HPDE6-E6E7 (cell line): ENCODE measurements around the gene MRPL32.
A peak's percentile ranks its signal among the peaks of the same experiment; 100 is the strongest.

ENCODE experiments used
- DNase-seq: peaks from one replicate; pipeline ENCODE4 v3.0.0; 2011; ENCODE audit warnings: missing footprints; ENCODE audit errors: extremely low spot score

The MRPL32 gene

DNA sequence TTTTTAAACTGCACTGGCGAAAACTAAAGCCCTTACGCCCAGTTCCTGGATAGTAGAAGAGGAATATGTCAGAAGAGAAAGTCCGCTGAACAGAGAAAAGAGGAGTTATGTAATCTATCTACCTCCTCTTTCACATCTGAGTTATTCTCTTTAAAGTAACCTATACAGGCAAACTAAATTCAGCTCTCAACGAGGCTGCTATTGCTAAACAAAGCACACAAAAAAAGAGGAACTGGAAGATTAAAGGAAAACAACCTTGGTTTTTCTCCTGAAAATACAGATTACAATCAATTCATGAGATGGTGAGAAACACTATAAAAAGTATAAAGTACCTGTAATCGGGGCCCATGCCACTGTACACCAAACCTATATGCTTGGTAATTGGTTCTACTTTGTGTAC lies 6.0 kb upstream of the MRPL32 start:
- DNase-seq: no peak

- DNase-seq: no peak
Observed at GRCh38 chr7:42928754-42929153, 3.4 kb upstream of the MRPL32 start.

- DNase-seq: no peak
Observed at GRCh38 chr7:42929449-42929848, 2.7 kb upstream of the MRPL32 start.

- no peak for DNase-seq
Observed at GRCh38 chr7:42930889-42931288, 1.3 kb upstream of the MRPL32 start.

GRCh38 chr7:42931447-42931833 lies 736 bp upstream of the MRPL32 start:
- DNase-seq: no peak

DNA sequence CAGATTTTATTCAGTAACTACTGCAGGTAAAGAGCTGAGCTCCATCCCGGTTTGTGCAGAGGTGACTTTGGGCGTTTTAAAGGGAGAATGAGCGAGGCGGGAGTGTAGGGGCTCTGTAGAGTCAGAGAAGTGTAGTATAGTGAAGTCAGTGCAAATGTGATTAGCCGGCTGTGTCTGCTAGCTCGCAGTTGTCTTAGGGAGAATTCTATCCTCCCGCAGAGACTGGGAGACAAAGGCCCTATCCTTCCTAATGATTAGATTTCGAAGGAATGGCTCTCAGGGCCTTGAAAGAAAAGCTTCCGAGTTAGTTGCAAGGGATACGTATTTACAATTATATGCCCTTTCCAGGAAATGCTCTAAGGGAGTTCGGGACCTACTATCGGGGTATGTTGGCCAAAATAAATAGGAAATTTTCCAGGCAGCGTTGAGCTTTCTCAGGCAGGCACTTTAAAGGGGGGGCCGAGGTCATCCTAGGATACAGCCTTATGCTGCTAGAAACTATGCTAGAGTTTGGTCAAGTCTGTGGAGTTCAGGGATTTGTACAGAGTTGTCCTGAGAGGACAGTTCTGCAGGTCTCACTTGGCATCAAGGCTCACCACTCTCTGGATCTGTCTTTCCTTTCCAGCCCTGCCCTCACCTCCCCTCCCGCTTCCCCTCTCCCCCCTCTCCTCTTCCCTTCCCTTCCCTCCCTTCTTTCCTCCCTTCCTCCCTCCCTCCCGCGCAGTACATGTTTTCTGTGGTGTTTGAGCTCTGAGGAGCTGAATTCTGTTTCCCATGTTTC lies 825 bp downstream of the MRPL32 start:
- DNase-seq: no peak

GRCh38 chr7:42934291-42934690 lies 2.1 kb downstream of the MRPL32 start:
- no peak for DNase-seq

GRCh38 chr7:42935861-42936260 lies 3.7 kb downstream of the MRPL32 start:
- no peak for DNase-seq

DNA sequence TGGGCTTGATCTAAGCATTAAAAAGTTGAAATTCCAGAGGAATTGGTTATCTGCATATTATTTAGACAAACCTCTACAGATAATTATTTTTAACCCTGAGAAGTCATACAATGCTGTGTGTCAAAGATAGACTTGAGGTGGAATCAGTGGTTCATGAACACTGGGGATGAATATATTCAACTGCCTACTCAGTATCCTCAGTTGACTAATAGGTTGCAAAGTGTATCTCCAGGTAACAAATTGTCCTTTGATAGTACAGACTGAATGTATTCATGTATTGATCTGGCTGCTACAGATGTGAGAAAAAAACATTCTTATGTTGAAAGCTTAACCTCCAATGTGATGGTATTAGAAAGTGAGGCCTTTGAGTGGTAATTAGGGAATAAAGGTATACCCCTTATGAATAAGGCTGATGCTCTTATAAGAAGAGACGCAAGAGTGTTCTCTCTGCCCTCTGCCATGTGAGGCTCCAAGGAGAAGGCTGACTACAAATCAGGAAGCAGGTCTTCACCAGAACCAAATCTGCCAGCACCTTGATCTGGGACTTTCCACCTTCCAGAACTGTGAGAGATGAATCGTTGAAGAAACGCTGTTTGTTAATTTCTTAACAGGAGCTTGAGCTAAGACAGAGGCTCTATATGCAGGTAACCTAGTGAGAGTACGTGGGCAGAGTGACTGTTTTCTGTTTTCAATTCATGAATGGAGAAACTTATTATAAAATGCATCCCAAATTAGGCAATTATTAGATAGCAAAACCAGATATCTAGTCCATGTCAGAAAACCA lies 7.5 kb downstream of the MRPL32 start:
- DNase-seq: no peak

- DNase-seq: peak; percentile 53
Observed at GRCh38 chr7:42940985-42941847, 9.0 kb downstream of the MRPL32 start.

DNA sequence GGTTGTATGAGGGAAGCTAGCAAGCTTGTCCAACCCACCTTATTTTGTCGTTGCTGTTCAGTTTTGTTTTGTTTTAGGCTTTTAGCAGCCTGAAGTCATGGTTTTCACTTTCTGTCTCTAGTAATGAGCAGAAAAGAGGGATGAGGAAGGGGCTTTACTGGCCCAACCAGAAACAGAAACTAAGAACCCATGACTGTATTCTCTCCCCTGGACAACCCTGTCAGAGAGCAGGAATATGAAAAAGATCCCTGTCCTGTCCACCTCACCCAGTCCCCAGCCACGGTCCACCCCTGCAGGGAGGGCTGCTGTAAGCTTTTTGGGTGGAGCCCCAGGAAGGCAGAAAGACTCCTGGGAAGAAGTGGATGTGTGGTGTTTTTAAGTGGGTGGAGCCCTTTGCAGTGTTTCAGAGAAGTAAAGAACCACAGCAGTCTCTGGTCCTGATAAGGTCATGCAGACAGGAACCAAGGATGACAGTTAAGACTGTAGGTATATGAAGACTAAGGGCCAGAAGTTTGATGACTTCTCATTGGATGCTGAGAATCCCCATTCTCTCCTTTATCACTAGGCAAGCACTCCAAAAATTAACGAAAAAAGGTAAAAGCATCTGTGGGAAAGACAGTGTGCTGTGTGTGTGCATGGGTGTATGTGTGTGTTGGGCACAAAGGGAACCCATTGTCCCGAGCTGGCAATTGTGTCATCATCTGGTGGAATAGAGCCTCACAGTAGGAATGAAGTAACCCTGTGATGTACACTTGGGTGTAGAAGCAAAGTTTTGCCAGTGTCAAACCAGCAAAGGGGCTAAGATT lies 13.8 kb downstream of the MRPL32 start:
- DNase-seq: no peak

- DNase-seq: no peak
Observed at GRCh38 chr7:42946627-42946950, 14.4 kb downstream of the MRPL32 start.

DNA sequence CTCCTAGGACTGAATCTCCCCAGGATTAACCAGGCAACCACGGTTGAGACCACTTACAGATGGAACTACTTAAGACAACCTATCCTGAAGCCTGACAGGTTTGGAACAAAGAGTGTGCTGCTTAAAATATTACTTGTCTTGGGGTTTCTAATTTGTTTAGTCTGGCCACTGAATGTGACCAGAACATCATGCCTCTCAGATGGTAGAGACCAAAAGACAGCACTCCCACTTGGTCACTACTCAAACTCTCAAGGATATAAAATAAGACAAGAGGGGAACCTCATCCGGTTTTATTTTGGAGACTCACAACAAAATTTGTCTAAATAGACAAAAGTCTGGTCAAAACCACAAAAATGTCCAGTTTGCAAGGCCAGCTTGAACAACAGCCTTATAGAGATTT lies 15.3 kb downstream of the MRPL32 start:
- no peak for DNase-seq

DNA sequence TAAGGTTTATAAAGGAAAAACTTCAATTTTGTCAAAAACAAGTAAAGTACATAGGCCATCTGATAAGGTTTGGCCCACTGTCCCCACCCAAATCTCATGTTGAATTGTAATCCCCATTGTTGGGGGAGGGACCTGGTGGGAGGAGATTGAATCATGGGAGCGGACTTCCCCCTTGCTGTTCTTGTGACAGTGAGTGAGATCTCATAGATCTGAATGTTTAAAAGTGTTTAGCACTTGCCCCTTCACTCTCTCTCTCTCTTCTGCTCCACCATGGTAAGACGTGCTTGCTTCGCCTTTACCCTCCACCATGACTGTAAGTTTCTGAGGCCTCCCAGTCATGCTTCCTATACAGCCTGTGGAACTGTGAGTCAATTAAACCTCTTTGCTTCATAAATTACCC lies 18.2 kb downstream of the MRPL32 start:
- no peak for DNase-seq

DNA sequence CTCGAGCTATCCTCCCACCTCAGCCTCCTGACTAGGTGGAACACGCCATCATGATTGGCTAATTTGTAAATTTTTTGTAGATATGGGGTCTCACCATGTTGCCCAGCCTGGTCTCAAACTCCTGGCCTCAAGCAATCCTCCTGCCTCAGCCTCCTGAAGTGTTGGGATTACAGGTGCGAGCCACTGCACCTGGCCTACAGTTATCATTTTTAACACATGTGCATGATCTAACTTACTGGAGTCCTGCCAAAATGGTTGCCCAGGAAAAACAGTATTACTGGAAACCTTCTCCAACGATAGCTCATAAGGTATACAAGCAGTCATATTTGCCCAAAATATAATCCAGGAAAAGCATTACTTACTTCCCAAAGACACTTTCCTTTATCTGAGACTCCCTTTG lies 20.2 kb downstream of the MRPL32 start:
- DNase-seq: no peak

GRCh38 chr7:42953994-42954393 lies 21.8 kb downstream of the MRPL32 start:
- DNase-seq: no peak

DNA sequence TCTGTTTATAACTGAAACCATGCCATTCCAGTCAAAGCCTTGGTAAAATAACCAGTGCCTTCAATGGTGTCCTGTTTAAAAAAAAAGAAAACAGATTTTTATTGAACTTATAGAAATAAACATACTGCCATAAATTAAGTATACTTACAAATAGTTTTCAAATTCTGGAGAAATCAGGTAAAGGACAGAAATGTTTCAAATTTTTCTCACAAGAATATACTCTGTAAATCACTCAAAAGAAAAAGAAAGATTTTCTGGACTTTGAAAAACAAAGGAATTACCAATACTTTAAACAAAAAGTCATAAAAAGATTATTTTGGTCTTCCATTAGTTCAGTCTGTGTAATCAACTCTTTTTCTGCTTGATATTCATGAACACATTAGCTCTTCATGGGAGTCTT lies 23.9 kb downstream of the MRPL32 start:
- no peak for DNase-seq

DNA sequence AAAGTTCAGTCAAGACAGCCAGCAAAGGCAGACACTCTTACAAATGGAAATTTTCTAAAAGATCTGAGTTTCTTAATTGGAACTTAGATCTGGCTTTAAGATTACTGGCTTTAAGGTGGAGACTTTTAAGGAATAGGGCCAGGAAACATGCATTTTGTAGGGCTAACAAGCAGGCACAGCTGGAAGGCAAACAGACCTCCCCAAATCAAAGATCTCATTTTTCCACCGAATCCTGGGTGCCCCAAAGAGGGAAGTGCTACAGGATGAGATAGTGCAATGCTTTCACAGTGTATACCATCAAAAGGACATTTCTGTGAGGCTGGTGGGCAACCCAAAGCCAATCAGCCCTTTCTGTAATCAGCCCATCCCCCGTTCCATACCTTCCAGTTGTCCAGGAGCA lies 27.4 kb downstream of the MRPL32 start:
- no peak for DNase-seq

GRCh38 chr7:42960762-42961161 lies 28.6 kb downstream of the MRPL32 start:
- no peak for DNase-seq

- DNase-seq: no peak
Observed at GRCh38 chr7:42961170-42961569, 29.0 kb downstream of the MRPL32 start.

DNA sequence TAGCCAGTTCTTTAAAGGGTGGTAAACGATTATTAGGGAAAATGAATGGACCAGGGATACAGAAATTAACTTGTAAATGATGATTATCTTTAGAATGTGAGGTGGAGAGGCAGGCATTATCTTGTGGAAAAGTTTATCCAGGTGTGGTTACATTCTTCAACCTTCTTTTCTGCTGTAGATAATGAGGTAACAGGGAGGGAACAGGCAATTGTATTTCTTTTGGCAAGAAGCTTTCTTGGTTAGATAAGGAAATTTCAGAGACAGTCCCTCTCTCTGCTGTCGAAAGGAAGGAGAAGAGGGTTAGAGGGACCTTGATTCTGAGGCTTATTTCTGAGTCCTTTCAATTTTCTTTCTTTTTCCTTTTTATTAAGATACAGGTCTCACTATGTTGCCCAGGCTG lies 32.1 kb downstream of the MRPL32 start:
- no peak for DNase-seq
